ENCODE results near the gene LARGE1.
"Not testable (repeated sequence)": the region's sequence is repeated elsewhere in the genome, so short reads cannot be mapped to it uniquely, and the experiment has no call there.

Gene LARGE1

GRCh38 chr22:33400061-33400840 is 520.0 kb downstream of the LARGE1 start:
- DNase-seq: no peak

GRCh38 chr22:33397381-33397907 is 522.8 kb downstream of the LARGE1 start:
- no peak for DNase-seq

GRCh38 chr22:33393432-33393831 is 526.8 kb downstream of the LARGE1 start:
- no peak for DNase-seq

GRCh38 chr22:33391298-33391697 is 529.0 kb downstream of the LARGE1 start:
- no peak for DNase-seq

GRCh38 chr22:33389936-33390335 is 530.3 kb downstream of the LARGE1 start:
- no peak for DNase-seq

- DNase-seq: no peak
Measured at GRCh38 chr22:33386270-33386669, 534.0 kb downstream of the LARGE1 start.

- no peak for DNase-seq
Measured at GRCh38 chr22:33385611-33386010, 534.7 kb downstream of the LARGE1 start.

GRCh38 chr22:33382436-33382835 is 537.8 kb downstream of the LARGE1 start:
- no peak for DNase-seq

GRCh38 chr22:33381531-33382406 is 538.5 kb downstream of the LARGE1 start:
- DNase-seq: no peak

- no peak for DNase-seq
Measured at GRCh38 chr22:33380789-33381530, 539.3 kb downstream of the LARGE1 start.

- DNase-seq: no peak
Measured at GRCh38 chr22:33379836-33380235, 540.4 kb downstream of the LARGE1 start.

GRCh38 chr22:33372875-33373274 is 547.4 kb downstream of the LARGE1 start:
- no peak for DNase-seq

- not testable (repeated sequence) for DNase-seq
Measured at GRCh38 chr22:33363256-33363655, 557.0 kb downstream of the LARGE1 start.

GRCh38 chr22:33362702-33363101 is 557.6 kb downstream of the LARGE1 start:
- DNase-seq: no peak

- no peak for DNase-seq
Measured at GRCh38 chr22:33361581-33361980, 558.7 kb downstream of the LARGE1 start.

GRCh38 chr22:33357981-33358399 is 562.3 kb downstream of the LARGE1 start:
- DNase-seq: no peak

- DNase-seq: no peak
Measured at GRCh38 chr22:33354928-33355327, 565.3 kb downstream of the LARGE1 start.

- no peak for DNase-seq
Measured at GRCh38 chr22:33353502-33353901, 566.8 kb downstream of the LARGE1 start.

GRCh38 chr22:33352768-33353167 is 567.5 kb downstream of the LARGE1 start:
- no peak for DNase-seq

- no peak for DNase-seq
Measured at GRCh38 chr22:33350961-33351360, 569.3 kb downstream of the LARGE1 start.

- DNase-seq: no peak
Measured at GRCh38 chr22:33350491-33350890, 569.8 kb downstream of the LARGE1 start.

GRCh38 chr22:33347002-33347401 is 573.3 kb downstream of the LARGE1 start:
- DNase-seq: no peak

GRCh38 chr22:33341611-33342010 is 578.7 kb downstream of the LARGE1 start:
- DNase-seq: no peak
